ENCODE results near the gene RAET1E. TPM values are rescaled to one million over a fixed set of nuclear protein-coding genes. Genes with fewer than 3 reads are reported as not detected.
"Not testable (repeated sequence)": the region's sequence is repeated elsewhere in the genome, so short reads cannot be mapped to it uniquely, and the experiment has no call there.

Gene RAET1E
- total and polyA plus RNA-seq, 2 experiments from 2014 or later, result not detected

- H3K27me3 ChIP-seq (ENCODE audit: insufficient read depth), result peaks cover 49% of the 10 kb centered on the region
- H4K20me1 ChIP-seq (replicated peaks; ENCODE audit: insufficient read depth); H3K4me3 Mint-ChIP-seq; H3K4me3 ChIP-seq; H3K4me2 ChIP-seq; H3K36me3 Mint-ChIP-seq (ENCODE audit: low read depth); ATAC-seq; H3K36me3 ChIP-seq (ENCODE audit: insufficient read depth); H3K9me2 ChIP-seq (ENCODE audit: insufficient read depth); H3F3A ChIP-seq (replicated peaks; ENCODE audit: low read depth); H3K4me1 Mint-ChIP-seq; H3K27ac ChIP-seq (ENCODE audit: low read depth); H3K79me2 ChIP-seq (replicated peaks; ENCODE audit: insufficient read depth); H3K9me3 Mint-ChIP-seq; DNase-seq (ENCODE audit: low spot score); H3K4me1 ChIP-seq (ENCODE audit: insufficient read depth); H3K27ac Mint-ChIP-seq; H2AFZ ChIP-seq: not testable (repeated sequence)
- peaks cover 56% of the 10 kb centered on the region for H3K27me3 Mint-ChIP-seq (ENCODE audit: insufficient read depth, low read depth, poor library complexity)
Observed at GRCh38 chr6:149919126-149919833, 21.4 kb upstream of the RAET1E start.

- Mint-ChIP-seq H3K36me3 (ENCODE audit: low read depth) (no peaks in the 10 kb centered on the region), H3K9me3 (peaks cover under 1% of the 10 kb centered on the region; the same call in 1 of the 3 replicates), H3K27me3 (ENCODE audit: insufficient read depth, low read depth, poor library complexity) (peaks cover 46% of the 10 kb centered on the region), H3K4me1 (peaks cover 6% of the 10 kb centered on the region; the same call in 1 of the 3 replicates), H3K27ac (no peak overlapping the region), H3K4me3 (no peak overlapping the region)
- TF ChIP-seq, protein P1, sequence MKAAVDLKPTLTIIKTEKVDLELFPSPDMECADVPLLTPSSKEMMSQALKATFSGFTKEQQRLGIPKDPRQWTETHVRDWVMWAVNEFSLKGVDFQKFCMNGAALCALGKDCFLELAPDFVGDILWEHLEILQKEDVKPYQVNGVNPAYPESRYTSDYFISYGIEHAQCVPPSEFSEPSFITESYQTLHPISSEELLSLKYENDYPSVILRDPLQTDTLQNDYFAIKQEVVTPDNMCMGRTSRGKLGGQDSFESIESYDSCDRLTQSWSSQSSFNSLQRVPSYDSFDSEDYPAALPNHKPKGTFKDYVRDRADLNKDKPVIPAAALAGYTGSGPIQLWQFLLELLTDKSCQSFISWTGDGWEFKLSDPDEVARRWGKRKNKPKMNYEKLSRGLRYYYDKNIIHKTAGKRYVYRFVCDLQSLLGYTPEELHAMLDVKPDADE (IDR thresholded peaks at IDR 0.05), result no peak
- TF ChIP-seq NANOG (IDR thresholded peaks at IDR 0.05; ENCODE audit: borderline replicate concordance), result no peak
- TF ChIP-seq EZH2phosphoT487 (IDR thresholded peaks at IDR 0.05; ENCODE audit: unreplicated experiment), result no peak
- no peak for TF ChIP-seq CTCF (conservative IDR thresholded peaks at IDR 0.05; ENCODE audit: low read depth in 2 of 2)
- no peak for TF ChIP-seq JUNB (IDR thresholded peaks at IDR 0.05; ENCODE audit: unreplicated experiment)
- TF ChIP-seq ZNF331 (CRISPR knock-in tag; IDR thresholded peaks at IDR 0.05; ENCODE audit: low read depth), result no peak
- no peak for TF ChIP-seq CREB1 (CRISPR knock-in tag; IDR thresholded peaks at IDR 0.05; ENCODE audit: low read depth)
- TF ChIP-seq ZNF114 (CRISPR knock-in tag; IDR thresholded peaks at IDR 0.05), result no peak
- no peak overlapping the region for H3K4me2 ChIP-seq
- no peaks in the 10 kb centered on the region for H4K20me1 ChIP-seq (replicated peaks; ENCODE audit: insufficient read depth)
- no peak overlapping the region for H3K27ac ChIP-seq (ENCODE audit: low read depth)
- 0 out of 2 replicates have a peak, but pooled peaks cover 2% of the 10 kb centered on the region for H3F3A ChIP-seq (replicated peaks; ENCODE audit: low read depth)
- DNase-seq (ENCODE audit: low spot score) (no peak), ATAC-seq (no peak)
- H2AFZ ChIP-seq, result no peak overlapping the region
- no peak overlapping the region for H3K4me3 ChIP-seq
- H3K27me3 ChIP-seq (ENCODE audit: insufficient read depth), result peaks cover 39% of the 10 kb centered on the region
- H3K4me1 ChIP-seq (ENCODE audit: insufficient read depth), result no peaks in the 10 kb centered on the region
- no peaks in the 10 kb centered on the region for H3K79me2 ChIP-seq (replicated peaks; ENCODE audit: insufficient read depth)
- no peaks in the 10 kb centered on the region for H3K9me2 ChIP-seq (ENCODE audit: insufficient read depth)
- no peaks in the 10 kb centered on the region for H3K36me3 ChIP-seq (ENCODE audit: insufficient read depth)
Observed at GRCh38 chr6:149918151-149918905, 20.4 kb upstream of the RAET1E start.
